Neuronal stem cell (in vitro differentiated cells): Measurements from ENCODE around the gene CCNQ.
A peak's percentile ranks its signal among the peaks of the same experiment; 100 is the strongest.

Source experiments
- DNase-seq: peaks from one replicate; pipeline ENCODE4 v3.0.0-alpha.2; 2013; ENCODE audit warnings: low spot score
- H2AFZ ChIP-seq: one replicate; pipeline ENCODE4 v1.6.1; 2013; ENCODE audit warnings: mild to moderate bottlenecking, low read length, inconsistent platforms
- H2AK5ac ChIP-seq: 2 replicates; pipeline ENCODE4 v1.6.1; 2013; ENCODE audit warnings: low read depth, mild to moderate bottlenecking, inconsistent platforms, low read length, moderate library complexity, mixed read lengths
- H2BK120ac ChIP-seq: 2 replicates; pipeline ENCODE4 v1.6.1; 2013; ENCODE audit warnings: low read depth, mild to moderate bottlenecking, inconsistent platforms, low read length, moderate library complexity, mixed read lengths
- H2BK12ac ChIP-seq: one replicate; pipeline ENCODE4 v1.6.1; 2013; ENCODE audit warnings: low read length, inconsistent platforms
- H2BK15ac ChIP-seq: 2 replicates; pipeline ENCODE4 v1.6.1; 2013; ENCODE audit warnings: mild to moderate bottlenecking, low read length, inconsistent platforms, mixed read lengths
- H2BK5ac ChIP-seq: one replicate; pipeline ENCODE4 v1.6.1; 2013; ENCODE audit warnings: inconsistent platforms, mild to moderate bottlenecking, low read length, moderate library complexity
- H3K14ac ChIP-seq: one replicate; pipeline ENCODE4 v1.6.1; 2013; ENCODE audit warnings: low read length, inconsistent platforms
- H3K18ac ChIP-seq: 2 replicates; pipeline ENCODE4 v1.6.1; 2013; ENCODE audit warnings: low read length, inconsistent platforms
- H3K23ac ChIP-seq: 2 replicates; pipeline ENCODE4 v1.6.1; 2013; ENCODE audit warnings: low read depth, mild to moderate bottlenecking, mixed read lengths, low read length, inconsistent platforms; ENCODE audit not compliant: poor library complexity
- H3K27ac ChIP-seq: replicated peaks from 3 replicates; pipeline ENCODE4 v1.5.1; 2013; ENCODE audit warnings: low read length, inconsistent platforms
- H3K27me3 ChIP-seq, 3 experiments: 2 replicates each; pipeline ENCODE4 v1.6.1; 2013; ENCODE audit warnings: low read length in 3 of 3, mild to moderate bottlenecking in 2 of 3, inconsistent platforms in 1 of 3, low read depth in 1 of 3, mixed read lengths in 1 of 3, moderate library complexity in 1 of 3; ENCODE audit not compliant: control insufficient read depth in 3 of 3, insufficient read depth in 3 of 3
- H3K36me3 ChIP-seq, 2 donors: replicated peaks in 1 of 2; 2 replicates each; pipeline ENCODE4 v1.6.1; 2013; ENCODE audit warnings: low read length in 2 of 2; ENCODE audit not compliant: control insufficient read depth in 2 of 2, insufficient read depth in 2 of 2
- H3K4ac ChIP-seq: 2 replicates; pipeline ENCODE4 v1.6.1; 2013; ENCODE audit warnings: inconsistent platforms, mild to moderate bottlenecking, low read length, moderate library complexity
- H3K4me1 ChIP-seq, 2 donors: 1 replicate in 1 of 2; 2 replicates in 1 of 2; pipeline ENCODE4 v1.6.1; 2013; ENCODE audit warnings: low read length in 2 of 2, low read depth in 1 of 2; ENCODE audit not compliant: control insufficient read depth in 2 of 2, insufficient read depth in 1 of 2
- H3K4me2 ChIP-seq: one replicate; pipeline ENCODE4 v1.6.1; 2013; ENCODE audit warnings: mild to moderate bottlenecking, low read length, inconsistent platforms; ENCODE audit not compliant: insufficient read depth, poor library complexity, severe bottlenecking
- H3K4me3 ChIP-seq, 2 donors: 2 replicates each; pipeline ENCODE4 v1.5.1; 2013; ENCODE audit warnings: low read length in 2 of 2, mild to moderate bottlenecking in 2 of 2, inconsistent platforms in 1 of 2, moderate library complexity in 1 of 2
- H3K79me1 ChIP-seq: one replicate; pipeline ENCODE4 v1.6.1; 2013; ENCODE audit warnings: low read depth, mild to moderate bottlenecking, inconsistent platforms, low read length, moderate library complexity
- H3K9ac ChIP-seq: one replicate; pipeline ENCODE4 v1.6.1; 2013; ENCODE audit warnings: mild to moderate bottlenecking, low read depth, low read length, inconsistent platforms; ENCODE audit not compliant: poor library complexity
- H3K9me3 ChIP-seq, 2 donors: replicated peaks in 1 of 2; 2 replicates each; pipeline versions ENCODE3 to v1.6.1; 2013; ENCODE audit warnings: low read length in 2 of 2, mild to moderate bottlenecking in 2 of 2, inconsistent platforms in 1 of 2, low read depth in 1 of 2, mixed read lengths in 1 of 2, moderate library complexity in 1 of 2; ENCODE audit not compliant: control insufficient read depth in 2 of 2, insufficient read depth in 1 of 2
- H4K8ac ChIP-seq: one replicate; pipeline ENCODE4 v1.6.1; 2013; ENCODE audit warnings: low read depth, mild to moderate bottlenecking, inconsistent platforms, low read length, moderate library complexity
- H4K91ac ChIP-seq: one replicate; pipeline ENCODE4 v1.6.1; 2013; ENCODE audit warnings: low read length, low read depth, mild to moderate bottlenecking, inconsistent platforms; ENCODE audit not compliant: poor library complexity
- WGBS, 2 donors: extraction: QIAGEN DNeasy Blood & Tissue Kit; methylation state at CpG; one replicate each; pipeline ENCODE4 v1.1.7; 2013; ENCODE audit warnings: missing lambda C conversion rate in 2 of 2, mixed read lengths in 1 of 2; ENCODE audit not compliant: insufficient read length in 2 of 2, insufficient replicate concordance in 1 of 2; ENCODE audit errors: extremely low coverage in 2 of 2; 5-methylcytosine and 5-hydroxymethylcytosine counted together

Gene CCNQ

DNA sequence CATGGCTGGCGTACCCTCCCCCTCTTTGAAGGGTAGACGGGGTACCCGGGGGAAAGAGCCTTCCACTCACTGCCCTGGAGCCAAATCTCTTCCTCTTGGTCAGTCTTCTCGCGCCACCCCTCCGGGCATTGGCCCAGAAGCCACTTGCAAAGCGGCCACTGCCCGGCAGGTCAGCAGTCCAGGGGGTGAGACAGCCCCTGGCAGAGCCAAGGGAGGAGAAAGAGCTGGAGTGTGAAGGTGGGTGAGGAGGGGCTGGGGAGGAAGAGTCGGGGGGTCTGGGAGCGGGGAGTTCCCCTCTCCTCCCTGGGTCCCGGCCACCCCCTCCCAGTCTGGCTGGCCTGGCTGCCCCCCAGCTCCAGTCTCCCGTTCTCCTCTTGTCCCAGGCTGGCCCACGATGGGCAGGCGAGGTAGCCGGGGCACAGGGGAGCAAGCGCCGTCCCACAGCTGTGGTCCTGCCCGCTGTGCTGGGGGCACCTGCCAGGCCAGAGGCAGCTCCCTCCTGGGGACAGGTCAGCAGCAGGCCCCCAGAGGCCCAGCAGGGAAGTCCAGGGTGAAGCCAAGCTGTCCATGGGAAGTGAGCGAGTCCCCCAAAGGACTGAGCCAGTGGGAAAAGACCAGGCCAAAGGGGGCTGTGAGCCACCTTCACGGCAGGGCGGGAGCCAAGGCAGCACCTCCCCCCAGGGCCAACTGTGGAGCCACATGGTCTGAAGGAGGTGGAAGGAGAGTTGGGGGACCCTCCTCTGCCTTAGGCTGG is 26.5 kb upstream of the CCNQ start:
- H2BK12ac ChIP-seq = no peak overlapping the region
- H3K9ac ChIP-seq = no peak overlapping the region
- H2AK5ac ChIP-seq = no peak overlapping the region
- no peak overlapping the region for H3K4me3 ChIP-seq
- H3K4me1 ChIP-seq = peaks cover 0 to 3% of the 10 kb centered on the region in 2 donors
- H3K4me2 ChIP-seq = no peak overlapping the region
- no peak overlapping the region for H2BK5ac ChIP-seq
- no peak overlapping the region for H2BK120ac ChIP-seq
- H3K27me3 ChIP-seq = peaks cover 0 to 75% (median 0%) of the 10 kb centered on the region in 3 experiments
- no peak overlapping the region for H4K91ac ChIP-seq
- no peak for DNase-seq
- no CpG with 5 or more reads among the region's 21 CpGs for WGBS, 2 donors
- H4K8ac ChIP-seq = no peak overlapping the region
- H3K9me3 ChIP-seq = no peaks in the 10 kb centered on the region
- H2AFZ ChIP-seq = no peak overlapping the region
- H3K14ac ChIP-seq = no peak overlapping the region
- H2BK15ac ChIP-seq = no peak overlapping the region
- H3K4ac ChIP-seq = no peak overlapping the region
- no peak overlapping the region for H3K27ac ChIP-seq
- H3K23ac ChIP-seq = no peak overlapping the region
- H3K79me1 ChIP-seq = no peaks in the 10 kb centered on the region
- H3K36me3 ChIP-seq = no peaks in the 10 kb centered on the region
- H3K18ac ChIP-seq = no peak overlapping the region

DNA sequence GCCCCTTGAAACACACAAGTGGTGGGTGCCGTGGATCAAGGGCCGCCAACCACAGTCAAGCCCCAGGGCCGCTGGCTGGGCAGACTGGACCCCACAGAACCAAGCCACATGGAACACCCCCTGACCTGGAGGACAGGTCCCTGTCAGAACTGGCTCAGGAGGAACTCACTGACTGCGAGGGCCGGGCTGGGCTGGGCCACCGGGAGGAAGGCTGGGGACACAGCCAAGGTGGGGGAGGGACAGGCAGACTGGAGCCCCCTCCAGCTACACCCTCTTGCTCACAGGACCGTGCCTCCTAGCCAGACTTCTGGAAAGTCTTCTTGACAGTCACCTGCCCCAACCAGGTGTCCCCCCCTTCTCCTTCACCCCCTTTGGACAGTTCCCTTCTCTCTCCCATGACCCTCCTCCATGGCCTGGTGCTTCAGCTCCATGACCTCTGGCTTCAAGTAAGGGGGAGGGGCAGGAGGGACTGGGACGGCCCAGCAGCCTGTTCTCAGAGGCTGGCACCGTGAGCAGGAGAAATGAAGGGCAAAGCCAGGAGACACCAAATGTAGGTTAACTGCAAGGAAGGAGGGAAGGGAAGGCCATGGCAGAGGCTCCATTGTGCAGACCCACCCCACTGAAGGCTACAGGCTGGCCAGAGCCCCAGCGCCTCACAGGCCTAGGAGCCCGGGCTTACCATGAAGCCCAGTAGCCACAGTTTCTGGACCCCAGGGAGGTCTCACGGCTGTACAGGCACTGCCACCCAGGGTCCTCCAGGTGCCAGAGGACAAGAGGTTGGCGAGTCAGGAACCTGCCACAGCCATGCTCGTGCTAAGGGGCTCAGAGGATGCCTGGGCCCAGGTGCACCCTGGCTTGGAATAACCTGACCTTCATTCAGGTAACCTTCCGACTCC is 25.5 kb upstream of the CCNQ start:
- H3K4me2 ChIP-seq = no peak overlapping the region
- no CpG with 5 or more reads among the region's 15 CpGs for WGBS, 2 donors
- H2BK12ac ChIP-seq = no peak overlapping the region
- no peaks in the 10 kb centered on the region for H3K36me3 ChIP-seq
- H3K27ac ChIP-seq = no peak overlapping the region
- DNase-seq = no peak
- no peak overlapping the region for H2AK5ac ChIP-seq
- H4K8ac ChIP-seq = no peak overlapping the region
- H3K4ac ChIP-seq = no peak overlapping the region
- no peak overlapping the region for H3K4me3 ChIP-seq
- H3K23ac ChIP-seq = no peak overlapping the region
- H3K18ac ChIP-seq = no peak overlapping the region
- H3K9ac ChIP-seq = no peak overlapping the region
- no peaks in the 10 kb centered on the region for H3K79me1 ChIP-seq
- no peak overlapping the region for H2BK15ac ChIP-seq
- H2AFZ ChIP-seq = no peak overlapping the region
- H4K91ac ChIP-seq = no peak overlapping the region
- peak overlapping the region; percentile 94 for H3K14ac ChIP-seq
- peaks cover 0 to 3% of the 10 kb centered on the region in 2 donors for H3K4me1 ChIP-seq
- H2BK120ac ChIP-seq = no peak overlapping the region
- H3K27me3 ChIP-seq = peaks cover 0 to 66% (median 0%) of the 10 kb centered on the region in 3 experiments
- H2BK5ac ChIP-seq = no peak overlapping the region
- H3K9me3 ChIP-seq = no peaks in the 10 kb centered on the region

DNA sequence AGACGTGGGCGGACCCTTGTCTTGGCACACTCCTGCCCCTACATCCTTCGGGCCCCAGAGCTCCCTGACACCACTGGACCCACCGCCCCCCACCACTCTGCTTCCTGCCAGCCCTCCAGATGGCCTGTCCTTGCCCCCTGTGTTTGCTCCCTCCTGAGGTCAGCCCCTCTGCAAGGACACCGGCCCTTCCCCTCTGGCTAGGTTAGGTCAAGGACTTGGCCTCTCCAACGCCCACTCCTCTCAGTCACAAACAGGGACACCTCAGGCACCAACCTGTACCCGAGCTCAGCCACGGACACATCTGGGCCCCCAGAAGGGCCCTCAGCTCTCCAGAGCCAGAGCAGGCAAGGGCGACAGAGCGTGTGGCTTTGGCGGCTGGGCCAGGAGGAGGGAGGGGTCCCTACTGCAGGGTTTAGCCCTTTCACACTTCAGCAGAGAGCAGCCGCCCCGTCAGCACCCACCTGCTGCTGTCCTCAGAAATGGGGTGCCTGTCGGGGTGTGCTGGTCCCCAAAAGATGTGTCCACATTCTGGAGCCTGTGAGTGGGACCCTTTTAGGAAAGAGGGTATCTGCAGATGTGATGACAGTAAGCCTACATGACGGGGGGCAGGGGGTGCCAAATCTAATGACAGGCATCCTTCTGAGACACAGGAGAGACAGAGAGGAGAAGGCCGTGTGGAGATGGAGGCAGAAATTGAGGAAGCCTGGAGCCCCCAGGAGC is 24.5 kb upstream of the CCNQ start:
- Histone ChIP-seq H3K9ac (no peak overlapping the region), H3K4me3 (no peak overlapping the region), H3K36me3 (no peaks in the 10 kb centered on the region), H3K4me2 (no peak overlapping the region), H2BK5ac (no peak overlapping the region), H3K14ac (no peak overlapping the region), H2AK5ac (no peak overlapping the region), H2BK15ac (no peak overlapping the region), H4K91ac (no peak overlapping the region), H2AFZ (no peak overlapping the region), H3K18ac (no peak overlapping the region), H3K23ac (no peak overlapping the region), H3K9me3 (no peaks in the 10 kb centered on the region), H3K4ac (no peak overlapping the region), H2BK12ac (no peak overlapping the region), H3K4me1 (peaks cover 0 to 3% of the 10 kb centered on the region in 2 donors), H3K27me3 (peaks cover 0 to 63% (median 0%) of the 10 kb centered on the region in 3 experiments), H3K79me1 (no peaks in the 10 kb centered on the region), H4K8ac (no peak overlapping the region), H3K27ac (no peak overlapping the region), H2BK120ac (no peak overlapping the region)
- no peak for DNase-seq
- WGBS, 2 donors = no CpG with 5 or more reads among the region's 16 CpGs
